ENCODE data around the gene IFNA4.
"Not testable (repeated sequence)": the region's sequence is repeated elsewhere in the genome, so short reads cannot be mapped to it uniquely, and the experiment has no call there.

- TF ChIP-seq CTCF, POLR2A, EP300 (IDR thresholded peaks at IDR 0.05): not testable (repeated sequence)
Observed at GRCh38 chr9:21217211-21217610, 29.8 kb upstream of the IFNA4 start, which contains the start of gene IFNA16.

Measured in ovary (tissue), 3 donors.